NCI-H2081 (cell line): ENCODE results near the gene EIF4E.
"Not testable (repeated sequence)": the region's sequence is repeated elsewhere in the genome, so short reads cannot be mapped to it uniquely, and the experiment has no call there.

ENCODE experiments used
- DNase-seq, 2 experiments: peaks; one replicate each; lab custom pipeline; 2025; lab: John Stamatoyannopoulos, UW

Gene EIF4E

DNA sequence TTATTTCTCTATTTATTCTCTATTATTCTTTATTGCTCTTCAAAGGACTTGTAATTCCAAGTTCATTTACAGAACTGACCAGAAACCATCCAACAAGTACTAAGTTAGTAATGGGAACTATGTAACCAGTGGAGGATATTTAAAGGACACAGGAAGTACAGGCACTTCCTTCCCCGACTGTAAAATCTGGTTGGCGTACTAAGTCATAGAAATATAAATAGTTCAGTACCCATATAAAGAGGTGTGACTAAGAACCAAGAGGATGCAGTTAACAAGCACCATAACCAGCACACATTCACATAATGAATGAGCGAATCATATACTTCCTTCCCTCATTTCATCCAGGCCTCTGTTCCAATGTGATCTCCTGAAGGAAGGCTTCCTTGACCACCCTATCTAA is 3.6 kb upstream of the EIF4E start:
- DNase-seq: no peak

DNA sequence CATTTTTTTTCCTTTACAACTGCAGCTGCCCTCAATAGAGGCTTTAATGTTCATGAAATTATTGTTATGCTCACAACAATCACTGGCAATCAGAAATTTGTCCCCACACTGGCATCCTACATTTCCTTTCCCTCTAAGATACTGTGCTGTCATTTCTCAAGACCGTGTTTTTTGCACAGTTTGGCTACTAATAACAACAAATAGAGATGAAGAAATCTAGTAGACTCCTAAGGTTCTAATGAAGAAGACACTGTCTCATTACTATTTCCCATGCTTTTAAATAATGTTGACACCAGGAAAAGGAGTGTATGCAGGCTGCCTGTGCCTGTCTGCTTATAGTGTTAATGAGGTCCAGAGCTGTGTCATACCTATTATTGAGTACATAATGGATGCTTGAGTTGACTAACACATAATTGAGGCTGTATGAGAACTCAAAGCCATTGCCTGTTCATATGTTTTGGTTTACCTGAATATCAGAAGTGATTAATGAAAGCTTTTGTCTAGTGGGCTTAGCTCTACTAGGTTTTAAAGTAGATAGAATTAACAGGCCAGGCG is 1.5 kb upstream of the EIF4E start:
- DNase-seq: no peak

DNA sequence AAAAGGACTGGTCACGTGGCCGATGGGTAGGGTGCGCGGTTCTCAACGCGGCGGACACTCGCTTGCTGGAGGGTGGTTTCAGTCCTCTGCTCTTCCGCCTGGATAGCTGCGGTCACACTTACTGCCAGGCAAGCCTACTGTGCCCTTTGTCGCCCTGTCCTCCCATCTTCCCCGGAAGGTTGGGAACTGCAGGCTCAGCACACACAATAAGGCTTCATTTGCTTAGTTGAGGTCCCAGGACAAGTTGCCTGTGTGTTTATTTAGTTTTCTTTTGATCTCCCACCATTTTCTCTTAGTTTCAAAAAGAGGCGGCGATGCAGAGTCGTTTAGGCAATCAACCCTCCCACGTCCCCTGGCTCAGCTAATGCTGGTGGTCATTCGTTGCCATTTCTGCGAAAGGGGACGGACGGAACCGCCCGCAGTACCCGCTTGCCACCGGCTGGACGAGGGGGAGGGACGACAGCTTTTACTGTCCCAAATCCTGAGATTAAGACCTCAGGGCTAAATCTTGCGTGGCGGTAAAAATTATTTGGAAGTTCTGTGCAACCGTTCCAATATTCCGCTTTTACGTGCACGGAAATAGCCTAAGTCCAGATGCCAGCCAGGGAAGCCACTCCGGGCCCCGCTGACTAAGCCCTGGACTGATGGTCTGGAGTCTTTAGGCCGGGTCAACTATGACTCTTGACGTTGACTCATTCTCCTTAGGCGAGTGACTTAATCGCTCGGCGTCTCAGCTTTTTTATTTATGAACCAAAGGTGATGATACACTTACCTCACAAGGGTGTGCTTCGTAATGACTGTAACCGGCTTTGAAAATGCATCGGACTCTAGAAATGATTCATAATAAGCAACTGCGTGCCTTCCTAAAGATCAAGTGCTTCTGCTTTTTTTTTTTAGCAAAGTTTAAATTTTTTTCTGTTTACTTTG is 671 bp upstream of the EIF4E start:
- peak in 1 of 2 experiments; percentile 22 for DNase-seq

DNA sequence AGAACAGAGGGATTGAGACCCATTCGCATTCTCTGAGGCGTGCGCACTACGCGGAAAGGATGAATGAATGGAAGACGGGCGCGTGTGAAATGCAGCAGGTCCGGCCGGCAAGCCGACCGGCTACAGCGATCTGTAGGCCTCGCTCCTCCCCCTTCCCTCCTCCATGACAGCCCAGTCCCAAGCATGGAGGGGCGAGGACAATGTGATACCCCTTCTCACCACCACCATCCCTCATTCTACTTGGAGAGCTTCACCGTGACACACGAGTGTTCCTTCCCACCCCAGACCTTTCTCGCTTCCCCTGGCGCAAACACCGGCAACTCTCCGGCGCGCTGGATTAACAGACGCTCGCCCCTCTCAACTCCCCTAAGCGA is 815 bp downstream of the EIF4E start:
- DNase-seq: peak; percentile 76 to 78

DNA sequence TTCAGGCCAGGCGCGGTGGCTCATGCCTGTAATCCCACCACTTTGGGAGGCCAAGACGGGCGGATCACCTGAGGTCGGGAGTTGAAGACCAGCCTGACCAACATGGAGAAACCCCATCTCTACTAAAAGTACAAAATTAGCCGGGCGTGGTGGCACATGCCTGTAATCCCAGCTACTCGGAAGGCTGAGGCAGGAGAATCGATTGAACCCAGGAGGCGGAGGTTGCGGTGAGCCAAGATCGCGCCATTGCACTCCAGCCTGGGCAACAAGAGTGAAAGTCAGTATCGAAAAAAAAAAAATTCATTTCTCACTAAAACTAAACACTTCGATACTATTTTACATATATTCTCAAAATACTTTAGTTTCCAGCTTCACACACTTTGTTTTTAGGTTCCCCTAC is 2.7 kb downstream of the EIF4E start:
- DNase-seq: not testable (repeated sequence)

DNA sequence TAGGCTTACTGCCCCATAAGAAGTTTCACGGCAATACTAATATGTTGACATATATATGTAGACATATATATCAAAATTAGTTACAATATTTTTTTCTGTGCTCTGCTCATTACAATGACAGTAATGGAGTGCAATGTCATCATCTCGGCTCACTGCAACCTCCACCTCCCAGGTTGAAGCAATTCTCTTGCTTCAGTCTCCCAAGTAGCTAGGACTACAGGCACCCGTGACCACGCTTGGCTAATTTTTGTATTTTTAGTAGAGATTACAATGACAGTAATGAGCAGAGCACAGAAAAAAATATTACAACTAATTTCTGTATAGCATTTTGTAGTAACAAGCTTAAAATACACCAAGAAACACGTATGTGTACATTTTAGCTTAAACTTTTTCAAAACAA is 7.6 kb downstream of the EIF4E start:
- DNase-seq: no peak

DNA sequence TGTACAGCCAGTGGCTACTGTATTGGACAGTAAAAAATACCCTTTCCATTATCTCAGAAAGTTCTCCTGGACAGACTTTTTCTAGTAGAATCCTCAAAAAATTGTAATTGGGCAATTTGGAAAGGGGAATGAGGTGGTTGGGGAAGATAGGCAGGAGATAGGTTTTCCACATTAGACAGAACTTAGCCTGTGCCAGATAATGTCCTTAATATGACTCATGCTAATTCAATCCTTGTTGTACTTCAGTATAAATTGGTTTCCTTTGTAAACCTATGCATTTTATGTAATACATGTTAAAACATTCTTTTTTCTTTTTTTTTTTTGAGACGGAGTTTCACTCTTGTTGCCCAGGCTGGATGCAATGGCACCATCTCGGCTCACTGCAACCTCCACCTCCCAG is 8.9 kb downstream of the EIF4E start:
- DNase-seq: no peak

DNA sequence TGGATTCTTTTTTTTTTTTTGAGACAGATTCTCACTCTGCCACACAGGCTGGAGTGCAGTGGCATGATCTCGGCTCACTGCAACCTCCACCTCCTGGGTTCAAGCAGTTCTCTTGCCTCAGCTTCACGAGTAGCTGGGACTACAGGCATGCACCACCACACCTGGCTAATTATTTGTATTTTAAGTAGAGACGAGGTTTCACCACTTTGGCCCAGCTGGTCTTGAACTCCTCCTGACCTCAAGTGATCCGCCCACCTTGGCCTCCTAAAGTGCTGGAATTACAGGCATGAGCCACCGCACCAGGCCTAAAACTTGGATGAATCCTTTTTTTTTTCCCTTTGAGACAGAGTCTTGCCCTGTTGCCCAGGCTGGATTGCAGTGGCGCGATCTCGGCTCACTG is 18.2 kb downstream of the EIF4E start:
- not testable (repeated sequence) for DNase-seq

DNA sequence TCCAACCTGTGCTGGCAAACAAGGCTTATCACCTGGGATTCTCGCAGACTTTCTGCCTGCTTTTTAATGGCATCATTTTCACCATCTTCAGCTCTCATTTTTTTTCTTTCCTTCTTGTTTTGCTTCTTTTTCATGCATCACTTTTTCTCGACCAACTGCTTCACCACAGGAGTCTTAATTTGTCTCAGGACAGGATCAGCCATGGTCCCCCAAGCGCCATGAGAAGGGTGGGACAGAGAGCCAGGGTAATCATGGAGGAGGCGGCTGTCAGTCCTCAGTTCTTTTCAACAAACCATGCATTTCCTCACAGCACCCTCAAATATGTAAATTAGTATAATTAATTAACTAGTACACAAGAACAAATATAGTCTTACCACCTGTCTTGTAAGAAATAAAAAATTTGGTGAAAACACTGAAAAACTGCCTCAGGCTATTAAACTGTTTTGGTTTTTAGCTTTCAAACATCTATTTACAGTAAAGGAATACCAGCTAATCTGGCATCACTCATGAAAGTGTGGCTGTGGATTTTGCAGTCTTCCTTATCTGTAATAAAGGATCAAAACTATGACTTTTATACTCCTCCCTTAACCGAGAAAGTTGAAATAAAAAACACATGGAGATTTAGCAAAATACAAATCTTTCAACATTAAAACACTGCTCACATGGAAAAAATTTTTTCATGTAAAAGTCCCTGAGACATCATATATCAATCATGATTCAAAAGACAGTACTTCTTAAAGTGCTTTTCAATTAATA is 19.1 kb downstream of the EIF4E start:
- no peak for DNase-seq

DNA sequence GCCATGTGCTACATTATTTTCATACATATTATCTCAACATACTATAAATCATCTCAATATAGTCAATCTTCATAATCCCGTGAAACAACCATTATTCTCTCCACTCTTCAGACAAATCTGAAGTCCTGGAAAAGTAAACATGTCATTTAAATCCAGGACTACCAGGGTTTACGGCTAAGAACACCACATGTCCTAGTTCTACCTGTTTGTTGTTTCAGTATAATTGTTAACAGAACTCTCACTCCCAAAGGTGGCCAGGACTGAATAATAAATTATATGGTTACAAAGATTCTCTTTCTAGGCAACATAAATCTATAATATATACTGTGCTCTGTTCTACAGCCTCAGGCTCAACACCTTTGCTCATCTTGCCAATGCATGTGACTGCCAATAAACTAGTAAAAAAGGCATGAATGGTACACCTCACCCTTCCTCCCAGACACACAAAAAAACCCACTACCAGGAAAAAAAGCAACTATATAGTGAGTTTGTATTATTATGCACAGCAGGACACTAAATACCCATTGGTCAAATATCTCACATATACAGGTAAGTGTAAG is 20.1 kb downstream of the EIF4E start:
- peak in 1 of 2 experiments; percentile 10 for DNase-seq

DNA sequence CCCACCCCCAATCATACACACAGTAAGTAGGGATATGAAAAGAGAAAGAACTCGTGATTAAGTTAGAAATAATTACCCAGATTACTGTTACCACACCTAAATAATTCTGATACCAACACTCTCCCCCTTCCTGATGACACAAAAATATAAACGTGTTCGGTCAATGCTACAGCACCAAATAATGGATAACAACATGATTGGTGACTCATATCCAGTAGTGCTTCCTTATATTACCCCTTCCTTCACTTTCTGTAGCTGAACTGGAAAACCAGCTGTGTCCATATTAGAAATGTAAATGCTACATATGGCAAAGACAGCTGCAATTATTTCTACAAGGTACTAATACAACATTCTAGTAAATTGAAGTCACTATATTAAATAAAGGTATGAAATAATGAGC is 20.8 kb downstream of the EIF4E start:
- no peak for DNase-seq

DNA sequence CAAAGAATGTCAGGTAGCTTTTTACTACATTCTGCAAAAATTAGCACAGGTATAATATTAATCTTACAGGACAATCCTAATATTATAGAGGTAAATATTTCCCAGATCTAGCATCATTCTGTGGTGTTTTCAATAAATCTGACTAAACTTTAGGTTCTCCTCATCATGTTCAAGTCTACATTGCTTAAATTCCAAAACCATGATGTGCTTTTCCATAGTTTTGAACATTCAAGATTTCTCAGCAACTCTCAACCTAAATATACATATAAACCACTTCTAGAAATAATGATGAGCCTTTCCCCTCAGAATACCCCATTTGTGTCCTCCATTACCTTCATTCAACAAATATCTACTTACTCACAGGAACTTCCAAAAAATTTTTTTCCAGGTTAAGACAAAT is 23.1 kb downstream of the EIF4E start:
- no peak for DNase-seq

DNA sequence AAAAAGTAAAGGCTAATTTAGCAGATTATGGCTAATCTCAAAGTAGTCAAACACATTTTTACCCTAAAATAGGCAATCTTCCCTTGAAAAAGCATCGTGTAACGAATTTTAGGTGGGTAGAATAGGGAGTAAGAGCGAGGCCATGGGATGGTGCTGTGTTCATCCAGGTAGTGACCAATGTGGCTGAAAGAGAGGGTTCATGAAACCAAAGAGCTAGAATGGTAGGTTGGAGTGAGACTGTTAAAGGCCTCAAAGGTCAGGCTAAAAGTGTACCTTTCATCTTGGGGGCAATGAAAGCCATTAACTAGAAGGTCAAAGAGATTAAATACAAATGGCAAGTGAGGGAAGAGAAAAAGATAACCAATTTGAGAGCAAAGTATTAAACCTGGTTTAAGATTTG is 23.6 kb downstream of the EIF4E start:
- no peak for DNase-seq

DNA sequence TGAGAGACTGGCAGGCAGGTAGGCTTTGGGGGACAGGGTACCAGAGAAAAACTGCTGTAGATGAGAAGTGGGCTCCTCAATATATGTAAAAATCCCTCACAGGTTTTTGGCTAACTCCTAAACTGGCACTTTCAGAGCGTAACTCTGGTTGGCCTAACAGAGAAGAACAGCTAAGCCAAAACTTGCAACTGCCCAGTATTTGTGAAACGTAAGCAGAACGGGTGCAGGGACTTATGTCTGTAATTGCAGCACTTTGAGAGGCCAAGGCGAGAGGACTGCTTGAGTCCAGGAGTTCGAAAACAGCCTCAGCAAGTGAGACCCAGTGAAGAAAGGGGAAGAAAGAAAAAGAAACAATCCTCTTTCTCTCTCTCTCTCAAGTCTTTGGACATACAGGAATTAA is 25.0 kb downstream of the EIF4E start:
- DNase-seq: no peak

DNA sequence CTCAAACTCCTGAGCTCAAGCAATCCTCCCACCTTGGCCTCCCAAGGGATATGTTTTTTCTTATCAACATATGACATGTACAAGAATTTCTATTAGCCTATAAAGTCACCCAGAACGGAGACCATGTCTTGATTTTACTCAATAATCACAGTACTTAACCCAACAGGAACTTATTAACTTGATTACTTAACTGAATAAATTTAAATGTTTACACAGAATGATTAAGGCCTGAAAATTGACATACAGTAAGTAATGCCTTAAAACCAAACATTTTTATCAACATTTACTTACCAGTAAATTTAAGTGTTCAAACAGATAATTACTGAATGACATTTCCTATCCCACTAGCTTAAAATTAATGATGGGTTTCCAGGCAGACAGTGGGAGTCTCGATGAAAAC is 25.4 kb downstream of the EIF4E start:
- no peak for DNase-seq

DNA sequence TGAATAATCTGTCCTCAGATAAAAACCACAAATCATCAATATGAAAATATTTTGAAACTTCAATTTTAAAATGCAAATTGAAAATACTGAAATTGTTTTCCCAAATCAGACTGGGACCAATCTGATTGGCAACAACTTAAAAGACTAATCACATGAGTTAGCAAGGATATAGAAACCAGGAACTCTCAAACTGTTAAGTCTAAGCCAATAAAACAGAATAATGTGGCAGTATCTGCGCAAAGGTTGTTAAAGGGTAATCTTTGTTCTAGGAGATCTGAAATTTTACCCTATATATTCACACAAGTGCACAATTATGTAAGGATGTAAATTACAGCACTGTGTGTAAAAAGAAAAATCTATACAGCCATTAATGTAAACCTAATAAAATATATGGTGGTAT is 29.7 kb downstream of the EIF4E start:
- no peak for DNase-seq

DNA sequence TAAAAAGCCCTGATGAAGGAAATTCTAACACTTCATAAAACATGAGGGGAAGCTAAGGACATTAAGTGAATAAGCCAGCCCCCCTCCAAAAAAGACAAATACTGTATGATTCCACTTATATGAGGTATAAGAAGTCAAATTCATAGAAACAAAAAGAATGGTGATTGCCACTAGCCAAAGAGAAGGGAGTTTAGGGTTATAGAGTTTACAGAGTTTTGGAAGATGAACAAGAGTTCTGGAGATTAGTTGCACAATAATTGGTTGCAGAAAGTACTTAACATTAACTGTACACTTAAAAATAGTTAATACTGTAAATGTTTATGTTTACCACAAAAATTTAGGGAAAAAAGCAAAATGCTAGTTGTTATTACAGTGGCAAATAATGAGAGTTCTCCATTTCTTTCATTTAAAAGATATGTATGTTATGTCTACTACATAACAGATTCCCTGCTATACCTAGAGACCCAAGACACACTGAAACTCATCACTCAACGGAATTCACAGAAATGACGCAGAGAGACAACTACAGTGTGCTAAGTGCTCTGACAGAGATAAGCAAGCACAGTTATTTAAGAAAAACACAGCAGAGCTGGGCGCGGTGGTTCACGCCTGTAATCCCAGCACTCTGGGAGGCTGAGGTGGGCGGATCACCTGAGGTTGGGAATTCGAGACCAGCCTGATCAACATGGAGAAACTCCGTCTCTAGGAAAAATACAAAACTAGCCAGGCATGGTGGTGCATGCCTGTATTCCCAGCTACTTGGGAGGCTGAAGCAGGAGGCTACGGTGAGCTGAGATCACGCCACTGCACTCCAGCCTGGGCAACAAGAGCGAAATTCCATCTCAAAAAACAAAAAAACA is 37.2 kb downstream of the EIF4E start:
- DNase-seq: no peak

DNA sequence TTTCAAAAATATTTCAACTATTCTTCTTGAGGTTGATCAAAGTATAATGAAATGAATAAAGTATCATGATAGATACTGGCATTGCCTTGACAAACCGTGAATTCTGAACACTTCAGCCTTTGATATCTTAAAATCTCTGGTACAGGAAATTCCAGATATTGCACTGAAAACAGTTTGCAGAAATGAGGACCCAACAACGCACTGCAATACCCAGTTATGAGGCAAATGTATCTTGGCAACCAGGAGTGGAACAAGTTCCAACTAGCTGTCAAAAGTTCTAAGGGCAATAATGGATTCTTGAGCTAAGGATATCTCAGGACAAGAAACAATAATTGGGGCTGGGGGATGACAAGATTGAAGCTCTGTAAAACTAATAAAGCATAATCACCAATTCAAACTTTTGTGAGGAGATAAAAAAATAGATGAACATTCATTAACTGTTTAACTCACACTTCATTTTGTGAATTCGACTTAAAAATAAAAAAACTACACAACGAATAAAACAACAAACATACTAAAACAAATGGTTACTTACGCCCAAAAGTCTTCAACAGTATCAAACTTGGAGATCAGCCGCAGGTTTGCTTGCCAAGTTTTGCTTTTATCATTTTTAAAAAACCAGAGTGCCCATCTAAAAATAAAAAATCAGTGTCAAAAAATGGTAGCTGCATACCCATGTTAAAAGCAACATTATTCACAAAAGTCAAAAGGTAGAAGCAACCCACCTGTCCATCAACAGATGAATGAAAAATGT is 38.1 kb downstream of the EIF4E start:
- DNase-seq: no peak

DNA sequence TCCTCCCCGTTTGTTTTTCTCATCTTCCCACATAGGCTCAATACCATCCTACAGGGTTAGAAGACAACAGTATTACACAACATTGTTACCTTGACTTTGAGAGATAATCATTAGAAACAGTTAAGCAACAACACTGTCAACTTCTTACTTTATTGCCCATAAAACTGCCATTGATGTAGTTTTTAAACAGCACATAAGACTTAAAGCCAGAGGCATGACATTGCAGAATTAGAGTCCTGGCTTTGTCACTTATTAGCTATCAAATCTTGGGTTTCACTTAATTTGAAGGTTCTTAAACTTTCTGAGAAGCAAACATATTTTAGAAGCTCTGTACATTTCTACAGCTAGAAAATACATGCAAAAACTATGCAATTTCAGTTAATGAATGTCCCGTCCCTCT is 41.8 kb downstream of the EIF4E start:
- no peak for DNase-seq

DNA sequence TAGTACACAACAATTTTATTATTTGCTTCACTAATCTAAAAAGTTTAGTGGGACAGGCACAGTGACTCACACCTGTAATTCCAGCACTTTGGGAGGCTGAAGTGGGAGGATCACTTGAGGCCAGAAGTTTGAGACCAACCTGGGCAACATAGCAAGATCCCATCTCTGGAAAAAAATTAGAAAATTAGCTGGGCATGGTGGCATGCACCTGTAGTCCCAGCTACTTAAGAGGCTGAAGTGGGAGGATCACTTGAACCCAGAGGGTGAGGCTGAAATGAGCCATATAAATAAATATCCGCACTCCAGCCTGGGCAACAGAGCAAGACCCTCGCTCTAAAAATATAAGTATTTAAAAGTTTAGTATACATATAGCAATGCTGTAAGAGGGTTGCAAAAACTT is 42.6 kb downstream of the EIF4E start:
- DNase-seq: not testable (repeated sequence)

DNA sequence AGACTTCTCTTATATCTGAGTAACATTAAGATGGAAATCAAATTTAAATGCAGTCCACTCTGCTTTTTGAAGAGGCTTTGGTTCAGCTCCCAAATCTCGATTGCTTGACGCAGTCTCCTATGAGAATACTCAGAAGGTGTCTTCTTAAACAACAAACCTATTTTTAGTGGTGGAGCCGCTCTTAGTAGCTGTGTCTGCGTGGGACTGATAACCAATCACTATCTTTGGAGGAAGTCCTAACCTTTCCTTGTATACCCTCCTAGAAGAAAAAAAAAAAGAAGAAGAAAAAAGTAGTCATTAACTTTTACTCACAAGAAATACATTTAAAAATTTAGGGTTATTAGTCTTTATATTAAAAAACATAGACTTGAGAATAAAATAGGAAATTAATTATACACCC is 48.0 kb downstream of the EIF4E start:
- DNase-seq: not testable (repeated sequence)
